ENCODE results near the gene FBXO17.
"Not testable (repeated sequence)": the region's sequence is repeated elsewhere in the genome, so short reads cannot be mapped to it uniquely, and the experiment has no call there.

Gene FBXO17

DNA sequence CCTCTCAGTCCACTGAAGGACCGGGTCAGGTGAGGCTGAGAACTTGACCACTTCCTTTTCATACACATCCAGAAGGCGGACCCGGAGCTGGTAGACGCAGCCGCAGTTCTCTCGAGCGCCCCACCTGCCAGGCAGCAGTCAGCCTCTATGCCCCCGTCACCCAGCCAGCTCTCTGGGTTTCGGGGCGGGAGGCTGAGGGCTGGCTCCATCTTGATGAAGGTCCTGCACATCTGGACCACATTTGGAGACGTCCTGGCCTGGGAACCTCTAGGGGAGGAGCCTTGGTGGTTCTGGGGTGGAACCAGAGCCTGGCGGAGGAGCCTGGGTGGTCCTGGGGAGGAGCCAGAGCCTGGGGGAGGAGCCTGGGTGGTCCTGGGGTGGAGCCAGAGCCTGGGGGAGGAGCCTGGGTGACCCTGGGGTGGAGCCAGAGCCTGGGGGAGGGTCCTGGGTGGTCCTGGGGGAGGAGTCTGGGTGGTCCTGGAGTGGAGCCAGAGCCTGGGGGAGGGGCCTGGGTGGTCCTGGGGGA, 30.5 kb downstream of the FBXO17 start:
- no peak for DNase-seq (ENCODE audit: low spot score)
- TF ChIP-seq, protein P1, sequence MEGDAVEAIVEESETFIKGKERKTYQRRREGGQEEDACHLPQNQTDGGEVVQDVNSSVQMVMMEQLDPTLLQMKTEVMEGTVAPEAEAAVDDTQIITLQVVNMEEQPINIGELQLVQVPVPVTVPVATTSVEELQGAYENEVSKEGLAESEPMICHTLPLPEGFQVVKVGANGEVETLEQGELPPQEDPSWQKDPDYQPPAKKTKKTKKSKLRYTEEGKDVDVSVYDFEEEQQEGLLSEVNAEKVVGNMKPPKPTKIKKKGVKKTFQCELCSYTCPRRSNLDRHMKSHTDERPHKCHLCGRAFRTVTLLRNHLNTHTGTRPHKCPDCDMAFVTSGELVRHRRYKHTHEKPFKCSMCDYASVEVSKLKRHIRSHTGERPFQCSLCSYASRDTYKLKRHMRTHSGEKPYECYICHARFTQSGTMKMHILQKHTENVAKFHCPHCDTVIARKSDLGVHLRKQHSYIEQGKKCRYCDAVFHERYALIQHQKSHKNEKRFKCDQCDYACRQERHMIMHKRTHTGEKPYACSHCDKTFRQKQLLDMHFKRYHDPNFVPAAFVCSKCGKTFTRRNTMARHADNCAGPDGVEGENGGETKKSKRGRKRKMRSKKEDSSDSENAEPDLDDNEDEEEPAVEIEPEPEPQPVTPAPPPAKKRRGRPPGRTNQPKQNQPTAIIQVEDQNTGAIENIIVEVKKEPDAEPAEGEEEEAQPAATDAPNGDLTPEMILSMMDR (IDR thresholded peaks at IDR 0.05; ENCODE audit: borderline replicate concordance, control extremely low read depth, extremely low read depth, insufficient read depth, missing control alignments), result no peak
- in situ Hi-C loops (cut with MboI; ENCODE audit: low sequenced_read_pairs, unreplicated experiment), result no loop called here

DNA sequence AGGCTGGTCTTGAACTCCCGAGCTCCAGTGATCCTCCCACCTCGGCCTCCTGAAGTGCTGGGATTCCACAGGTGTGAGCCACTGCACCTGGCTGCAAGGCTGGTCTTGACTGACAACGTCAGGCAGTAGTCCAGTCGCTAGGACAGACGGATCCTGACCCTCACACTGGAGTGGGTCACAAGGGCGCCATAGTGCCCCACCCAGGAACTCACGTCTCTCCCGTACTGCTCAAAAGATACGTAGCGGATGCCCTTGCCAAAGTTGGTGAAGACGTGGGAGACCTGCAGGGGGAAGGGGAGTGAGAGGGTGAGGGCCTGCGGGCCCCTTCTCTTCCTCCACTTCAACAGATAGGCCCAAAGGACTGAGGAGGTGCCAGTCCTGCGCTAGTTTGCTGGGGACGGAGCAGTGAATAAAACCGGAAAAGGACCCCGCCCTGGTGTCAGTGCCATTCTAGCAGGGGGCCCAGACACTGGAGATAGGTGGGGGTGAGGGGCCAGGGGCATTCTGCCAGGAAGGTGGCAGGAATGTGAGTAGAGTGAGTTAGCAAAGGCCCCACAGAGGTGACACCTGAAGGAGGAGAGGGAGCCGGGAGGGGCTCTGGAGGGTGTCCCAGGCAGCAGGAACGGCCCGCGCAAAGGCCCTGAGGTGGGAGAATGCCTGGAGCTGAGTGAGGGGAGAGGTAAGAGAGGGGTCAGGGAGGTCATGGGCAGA, 32.9 kb downstream of the FBXO17 start:
- in situ Hi-C loops (cut with MboI; ENCODE audit: low sequenced_read_pairs, unreplicated experiment), result no loop called here
- TF ChIP-seq, protein P1 (IDR thresholded peaks at IDR 0.05; ENCODE audit: borderline replicate concordance, control extremely low read depth, extremely low read depth, insufficient read depth, missing control alignments), result no peak
- DNase-seq (ENCODE audit: low spot score), result no peak

DNA sequence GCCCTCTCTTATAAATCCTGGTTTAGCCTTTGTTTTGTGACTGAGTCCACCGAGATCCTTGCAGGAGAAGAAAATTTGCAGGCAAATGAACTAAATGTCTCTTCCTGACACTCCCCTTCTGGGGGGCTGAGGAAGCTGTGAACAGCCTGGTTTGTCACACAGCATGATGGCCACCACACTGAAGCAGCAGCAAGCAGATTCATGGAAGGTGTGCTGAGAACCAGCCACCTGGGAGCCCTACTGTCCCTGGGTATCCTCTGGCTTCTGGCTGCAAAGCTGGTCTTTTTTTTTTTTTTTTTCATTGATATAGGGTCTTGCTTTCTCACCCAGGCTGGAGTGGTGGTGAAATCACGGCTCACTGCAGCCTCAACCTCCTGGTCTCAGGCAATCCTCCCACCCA, 33.6 kb downstream of the FBXO17 start:
- TF ChIP-seq, protein P1 (IDR thresholded peaks at IDR 0.05; ENCODE audit: borderline replicate concordance, control extremely low read depth, extremely low read depth, insufficient read depth, missing control alignments), result no peak
- DNase-seq (ENCODE audit: low spot score), result no peak
- in situ Hi-C loops (cut with MboI; ENCODE audit: low sequenced_read_pairs, unreplicated experiment), result no loop called here

DNA sequence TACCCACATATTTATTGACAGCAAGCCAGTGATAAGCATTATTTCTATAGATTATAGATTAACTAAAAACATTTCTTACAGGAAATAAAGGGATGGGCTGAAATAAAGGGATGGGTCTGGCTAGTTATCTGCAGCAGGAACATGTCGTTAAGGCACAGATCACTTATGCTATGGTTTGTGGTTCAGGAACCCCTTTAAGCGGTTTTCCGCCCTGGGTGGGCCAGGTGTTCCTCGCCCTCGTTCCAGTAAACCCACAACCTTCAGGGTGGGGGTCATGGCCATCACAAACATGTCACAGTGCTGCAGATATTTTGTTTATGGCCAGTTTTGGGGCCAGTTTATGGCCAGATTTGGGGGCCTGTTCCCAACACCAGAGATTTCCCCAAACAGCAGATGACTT, 34.1 kb downstream of the FBXO17 start:
- in situ Hi-C loops (cut with MboI; ENCODE audit: low sequenced_read_pairs, unreplicated experiment); DNase-seq (ENCODE audit: low spot score): not testable (repeated sequence)

DNA sequence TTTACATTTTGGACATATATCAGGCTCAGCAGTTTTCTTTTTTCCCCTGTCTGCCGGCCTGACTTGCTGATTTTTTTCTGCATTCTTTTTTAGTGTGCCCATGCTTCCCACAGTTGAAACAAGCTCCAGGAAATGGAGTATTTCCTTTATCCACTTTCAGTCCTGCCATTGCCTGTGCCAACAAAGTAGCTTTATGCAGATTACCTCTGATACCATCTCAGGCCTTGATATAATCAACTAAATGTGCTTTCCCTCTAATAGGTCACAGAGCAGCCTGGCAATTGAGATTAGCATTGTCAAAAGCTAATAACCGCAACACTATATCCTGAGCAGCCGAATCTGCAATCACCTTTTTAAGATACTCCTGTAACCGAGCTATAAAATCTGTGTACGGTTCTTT, 35.6 kb downstream of the FBXO17 start:
- no peak for DNase-seq (ENCODE audit: low spot score)
- in situ Hi-C loops (cut with MboI; ENCODE audit: low sequenced_read_pairs, unreplicated experiment), result no loop called here
- TF ChIP-seq, protein P1 (IDR thresholded peaks at IDR 0.05; ENCODE audit: borderline replicate concordance, control extremely low read depth, extremely low read depth, insufficient read depth, missing control alignments), result no peak

DNA sequence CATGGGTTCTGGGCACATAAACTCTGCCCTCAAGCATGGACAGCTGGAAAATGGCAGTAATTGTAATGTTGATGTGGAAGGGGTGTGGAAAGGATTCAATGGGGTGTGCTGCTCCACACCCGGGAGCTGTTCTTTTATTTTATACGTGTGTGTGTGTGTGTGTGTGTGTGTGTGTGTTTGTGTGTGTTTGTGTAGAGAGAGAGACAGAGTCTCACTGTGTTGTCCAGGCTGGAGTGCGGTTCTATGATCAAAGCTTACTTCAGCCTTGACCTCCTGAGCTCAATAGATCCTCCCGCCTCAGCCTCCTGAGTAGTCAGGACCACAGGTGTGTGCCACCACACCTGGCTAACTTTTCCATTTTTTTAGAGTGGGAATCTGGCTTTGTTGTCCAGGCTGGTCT, 42.0 kb downstream of the FBXO17 start:
- TF ChIP-seq, protein P1 (IDR thresholded peaks at IDR 0.05; ENCODE audit: borderline replicate concordance, control extremely low read depth, extremely low read depth, insufficient read depth, missing control alignments), result no peak
- in situ Hi-C loops (cut with MboI; ENCODE audit: low sequenced_read_pairs, unreplicated experiment), result no loop called here
- no peak for DNase-seq (ENCODE audit: low spot score)

DNA sequence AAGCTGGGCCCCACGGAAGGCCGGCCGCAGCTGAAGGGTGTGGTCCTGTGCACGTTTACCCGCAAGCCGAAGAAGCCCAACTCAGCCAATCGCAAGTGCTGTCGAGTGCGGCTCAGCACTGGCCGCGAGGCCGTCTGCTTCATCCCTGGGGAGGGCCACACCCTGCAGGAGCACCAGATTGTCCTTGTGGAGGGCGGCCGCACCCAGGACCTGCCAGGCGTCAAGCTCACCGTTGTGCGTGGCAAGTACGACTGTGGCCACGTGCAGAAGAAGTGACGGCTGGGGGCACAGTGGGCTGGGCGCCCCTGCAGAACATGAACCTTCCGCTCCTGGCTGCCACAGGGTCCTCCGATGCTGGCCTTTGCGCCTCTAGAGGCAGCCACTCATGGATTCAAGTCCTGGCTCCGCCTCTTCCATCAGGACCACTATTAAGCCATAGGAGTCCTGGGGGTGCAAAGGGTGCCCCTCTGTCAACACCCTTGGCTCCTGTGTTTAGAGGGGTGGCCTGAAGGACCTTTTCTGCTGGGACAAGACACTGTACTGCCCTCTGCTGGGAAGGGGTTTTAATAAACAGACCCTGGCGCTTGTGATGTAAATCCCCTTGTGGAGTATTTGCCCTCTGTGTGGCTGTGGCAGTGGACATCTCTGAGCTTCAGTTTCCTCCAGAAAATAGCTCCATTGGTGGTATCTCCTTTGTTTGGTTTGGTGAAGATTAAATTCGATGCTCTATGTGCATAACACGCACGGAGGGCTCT, 42.9 kb downstream of the FBXO17 start:
- TF ChIP-seq, protein P1 (IDR thresholded peaks at IDR 0.05; ENCODE audit: borderline replicate concordance, control extremely low read depth, extremely low read depth, insufficient read depth, missing control alignments), result peak; percentile 16
- in situ Hi-C loops (cut with MboI; ENCODE audit: low sequenced_read_pairs, unreplicated experiment), result no loop called here
- no peak for DNase-seq (ENCODE audit: low spot score)

Data from GM13976 (cell line).